IMR-90 (cell line): ENCODE results near the gene AFDN. TPM values are rescaled to one million over a fixed set of nuclear protein-coding genes. Genes with fewer than 3 reads are reported as not detected.

Source experiments
- ATAC-seq: fragments of 200-7000 bp; cut with Tn5 transposase; 2 replicates; pipeline ENCODE4 v1.9.1; 2020; ENCODE audit warnings: low read depth, mild to moderate bottlenecking, moderate library complexity
- BruUV-seq: library from RNA; stranded (reverse); fragments of 400-500 nt; replicated peaks from 2 replicates; lab custom pipeline; 2021; lab: Mats Ljungman, UMichigan
- CTCF ChIA-PET: fragments of 300-600 bp; formaldehyde crosslinking; extraction: SDS; loops from one replicate; lab custom pipeline; 2021; ENCODE audit warnings: antibody characterized with exemption; lab: Yijun Ruan, JAX
- POLR2A ChIA-PET: fragments of 300-600 bp; sonication (Branson Sonifier 250); formaldehyde crosslinking; loops from one replicate; lab custom pipeline; 2022; ENCODE audit warnings: antibody characterized with exemption; ENCODE audit not compliant: unreplicated experiment; lab: Charles Lee
- DNase-seq: peaks from one replicate; pipeline ENCODE4 v3.0.0; 2013
- H2AFZ ChIP-seq: replicated peaks from 2 replicates; pipeline ENCODE3; 2013; ENCODE audit warnings: low read length, mild to moderate bottlenecking; ENCODE audit not compliant: poor library complexity
- H2AK5ac ChIP-seq: 2 replicates; pipeline ENCODE4 v1.6.1; 2013; ENCODE audit warnings: low read depth, low read length, inconsistent platforms
- H2AK9ac ChIP-seq: replicated peaks from 2 replicates; pipeline ENCODE3; 2013; ENCODE audit warnings: mild to moderate bottlenecking, low read depth, low read length, moderate library complexity; ENCODE audit not compliant: poor library complexity
- H2BK120ac ChIP-seq: 2 replicates; pipeline ENCODE4 v1.6.1; 2013; ENCODE audit warnings: low read depth, low read length, inconsistent platforms
- H2BK15ac ChIP-seq: 3 replicates; pipeline ENCODE4 v1.6.1; 2013; ENCODE audit warnings: low read depth, low read length, inconsistent platforms
- H2BK20ac ChIP-seq: 2 replicates; pipeline ENCODE4 v1.6.1; 2013; ENCODE audit warnings: low read depth, mild to moderate bottlenecking, inconsistent platforms, low read length, moderate library complexity
- H2BK5ac ChIP-seq: 2 replicates; pipeline ENCODE4 v1.6.1; 2013; ENCODE audit warnings: mild to moderate bottlenecking, low read depth, low read length, inconsistent platforms; ENCODE audit not compliant: poor library complexity, severe bottlenecking
- H3K14ac ChIP-seq: replicated peaks from 2 replicates; pipeline ENCODE4 v1.6.1; 2013; ENCODE audit warnings: low read depth, low read length, inconsistent platforms
- H3K18ac ChIP-seq: 2 replicates; pipeline ENCODE4 v1.6.1; 2013; ENCODE audit warnings: low read depth, low read length, control low read depth
- H3K23ac ChIP-seq: 2 replicates; pipeline ENCODE4 v1.6.1; 2013; ENCODE audit warnings: low read depth, low read length, inconsistent platforms
- H3K27ac ChIP-seq: 2 replicates; pipeline ENCODE4 v1.5.1; 2013; ENCODE audit warnings: mild to moderate bottlenecking, control low read depth, low read length; ENCODE audit not compliant: insufficient read depth
- H3K27me3 ChIP-seq: 2 replicates; pipeline ENCODE4 v1.6.1; 2013; ENCODE audit warnings: low read length; ENCODE audit not compliant: control insufficient read depth, insufficient read depth
- H3K36me3 ChIP-seq: 2 replicates; pipeline ENCODE4 v1.6.1; 2013; ENCODE audit warnings: low read length, mixed read lengths; ENCODE audit not compliant: control insufficient read depth, insufficient read depth
- H3K4ac ChIP-seq: 2 replicates; pipeline ENCODE4 v1.6.1; 2013; ENCODE audit warnings: low read depth, low read length, inconsistent platforms
- H3K4me1 ChIP-seq: 2 replicates; pipeline ENCODE4 v1.6.1; 2013; ENCODE audit warnings: low read length, mixed read lengths; ENCODE audit not compliant: control insufficient read depth, insufficient read depth
- H3K4me2 ChIP-seq: 2 replicates; pipeline ENCODE4 v1.6.1; 2013; ENCODE audit warnings: low read depth, mild to moderate bottlenecking, control low read depth, low read length, moderate library complexity
- H3K4me3 ChIP-seq: 2 replicates; pipeline ENCODE4 v1.5.1; 2013; ENCODE audit warnings: low read depth, mild to moderate bottlenecking, control low read depth, low read length, moderate library complexity; ENCODE audit not compliant: insufficient read depth
- H3K56ac ChIP-seq: 2 replicates; pipeline ENCODE4 v1.6.1; 2013; ENCODE audit warnings: low read length, inconsistent platforms; ENCODE audit not compliant: insufficient read depth; ENCODE audit errors: extremely low read depth
- H3K79me1 ChIP-seq, 2 experiments: 2 replicates each; pipeline ENCODE4 v1.6.1; 2013; ENCODE audit warnings: low read length in 2 of 2, inconsistent platforms in 1 of 2, low read depth in 1 of 2
- H3K9ac ChIP-seq: 2 replicates; pipeline ENCODE4 v1.6.1; 2013; ENCODE audit warnings: low read depth, low read length, control low read depth
- H3K9me1 ChIP-seq: 2 replicates; pipeline ENCODE4 v1.6.1; 2013; ENCODE audit warnings: low read length, inconsistent platforms; ENCODE audit not compliant: insufficient read depth
- H3K9me3 ChIP-seq: 2 replicates; pipeline ENCODE4 v1.6.1; 2013; ENCODE audit warnings: low read length; ENCODE audit not compliant: control insufficient read depth, insufficient read depth
- H4K20me1 ChIP-seq: 2 replicates; pipeline ENCODE4 v1.6.1; 2013; ENCODE audit warnings: low read length, inconsistent platforms; ENCODE audit not compliant: insufficient read depth
- H4K5ac ChIP-seq: 2 replicates; pipeline ENCODE4 v1.6.1; 2013; ENCODE audit warnings: mild to moderate bottlenecking, low read depth, low read length, control low read depth
- H4K8ac ChIP-seq, 2 experiments: 2 replicates each; pipeline ENCODE4 v1.6.1; 2013; ENCODE audit warnings: low read depth in 2 of 2, low read length in 2 of 2, control low read depth in 1 of 2, inconsistent platforms in 1 of 2
- H4K91ac ChIP-seq: 2 replicates; pipeline ENCODE4 v1.6.1; 2013; ENCODE audit warnings: low read depth, low read length, inconsistent platforms; ENCODE audit not compliant: insufficient read depth
- BHLHE40 ChIP-seq: fragments of 150-350 bp; IDR thresholded peaks from 2 replicates; pipeline ENCODE4 v1.6.1; 2016; ENCODE audit warnings: mild to moderate bottlenecking, low read depth, low read length
- CEBPB ChIP-seq: IDR thresholded peaks from 2 replicates; pipeline ENCODE4 v1.6.1; 2012; ENCODE audit warnings: low read depth, low read length, improper control_type of control experiment
- CHD1 ChIP-seq: IDR thresholded peaks from 2 replicates; pipeline ENCODE4 v1.6.1; 2012; ENCODE audit warnings: low read depth, low read length, improper control_type of control experiment
- CTCF ChIP-seq: conservative IDR thresholded peaks from 2 replicates; pipeline ENCODE4 v1.5.1; 2012; ENCODE audit warnings: mild to moderate bottlenecking, low read depth, low read length, improper control_type of control experiment
- ELK1 ChIP-seq: fragments of 150-350 bp; IDR thresholded peaks from 2 replicates; pipeline ENCODE4 v1.6.1; 2016; ENCODE audit warnings: low read depth, mild to moderate bottlenecking, low read length, moderate library complexity, borderline replicate concordance
- FOS ChIP-seq: fragments of 150-350 bp; IDR thresholded peaks from 2 replicates; pipeline ENCODE4 v1.6.1; 2016; ENCODE audit warnings: low read depth, low read length
- MAFK ChIP-seq: IDR thresholded peaks from 2 replicates; pipeline ENCODE4 v1.6.1; 2012; ENCODE audit warnings: low read depth, low read length, improper control_type of control experiment
- MAZ ChIP-seq: IDR thresholded peaks from 2 replicates; pipeline ENCODE4 v1.6.1; 2012; ENCODE audit warnings: low read depth, mild to moderate bottlenecking, low read length, improper control_type of control experiment, moderate library complexity, borderline replicate concordance
- MXI1 ChIP-seq: IDR thresholded peaks from 2 replicates; pipeline ENCODE4 v1.6.1; 2012; ENCODE audit warnings: low read depth, mild to moderate bottlenecking, low read length, moderate library complexity, borderline replicate concordance
- NFE2L2 ChIP-seq: fragments of 150-350 bp; IDR thresholded peaks from 2 replicates; pipeline ENCODE4 v1.6.1; 2016; ENCODE audit warnings: low read depth, mild to moderate bottlenecking, low read length
- POLR2A ChIP-seq: IDR thresholded peaks from 2 replicates; pipeline ENCODE4 v1.6.1; 2012; ENCODE audit warnings: mild to moderate bottlenecking, low read depth, low read length
- RAD21 ChIP-seq: IDR thresholded peaks from 2 replicates; pipeline ENCODE4 v1.6.1; 2012; ENCODE audit warnings: low read length, improper control_type of control experiment
- RCOR1 ChIP-seq: IDR thresholded peaks from 2 replicates; pipeline ENCODE4 v1.6.1; 2012; ENCODE audit warnings: mild to moderate bottlenecking, low read length, improper control_type of control experiment; ENCODE audit not compliant: insufficient replicate concordance
- RFX5 ChIP-seq: IDR thresholded peaks from 2 replicates; pipeline ENCODE4 v1.8.0; 2012; ENCODE audit warnings: low read depth, mild to moderate bottlenecking, low read length, moderate library complexity
- SMC3 ChIP-seq: fragments of 150-350 bp; IDR thresholded peaks from 2 replicates; pipeline ENCODE4 v1.6.1; 2016; ENCODE audit warnings: low read depth, mild to moderate bottlenecking, antibody characterized with exemption, low read length, moderate library complexity
- USF2 ChIP-seq: fragments of 150-350 bp; IDR thresholded peaks from 2 replicates; pipeline ENCODE4 v1.6.1; 2017; ENCODE audit warnings: mild to moderate bottlenecking, antibody characterized with exemption, low read length, low read depth
- WGBS, 2 experiments: methylation state at CpG; one replicate each; pipeline versions ENCODE4 v1.1.5 to v1.1.7; 2013; ENCODE audit warnings: missing lambda C conversion rate in 2 of 2; ENCODE audit not compliant: insufficient read length in 1 of 2; ENCODE audit errors: extremely low coverage in 2 of 2; 5-methylcytosine and 5-hydroxymethylcytosine counted together
- dilution Hi-C: fragments of 300-500 bp; cut with HindIII; formaldehyde crosslinking; loops from one replicate; pipeline ENCODE4 v1.14.3; 2018; ENCODE audit warnings: low sequenced_read_pairs; ENCODE audit not compliant: unreplicated experiment
- in situ Hi-C: fragments of 300-500 bp; cut with MboI; formaldehyde crosslinking; loops from 3 replicates; pipeline ENCODE4 v1.14.3; 2019; ENCODE audit warnings: low sequenced_read_pairs, inconsistent platforms, mixed read lengths
- intact Hi-C: fragments of 100-400 bp; cut with micrococcal nuclease; formaldehyde crosslinking; loops from 2 replicates; pipeline ENCODE4 v1.10.0; 2022
- polyA plus RNA-seq, 3 experiments: library from polyadenylated mRNA; depleted of rRNA; stranded (reverse); fragments of >200 nt; gene quantifications; 2 replicates each; pipeline ENCODE4 v1.2.3, GENCODE V29; 2012; ENCODE audit warnings: low replicate concordance in 1 of 3
- total RNA-seq: library from RNA; depleted of rRNA; stranded (reverse); fragments of >200 nt; gene quantifications from 2 replicates; pipeline ENCODE4 v1.2.3, GENCODE V29; 2012

AFDN gene
- total and polyA plus RNA-seq, 2 of the 4 experiments (the other 2 are of a cell fraction) = 11.6 to 20.8 TPM

- H3K4me2 ChIP-seq = no peak overlapping the region
- ATAC-seq = no peak
- H3K4me3 ChIP-seq = no peak overlapping the region
- no peak overlapping the region for H3K27ac ChIP-seq
- TF ChIP-seq CEBPB (no peak), MAFK (no peak), FOS (no peak), NFE2L2 (no peak), MAZ (no peak), SMC3 (no peak), RCOR1 (no peak), CHD1 (no peak), RAD21 (no peak), MXI1 (no peak), BHLHE40 (no peak), RFX5 (no peak), POLR2A (no peak), CTCF (no peak), USF2 (no peak), ELK1 (no peak)
- no peaks in the 10 kb centered on the region for H4K20me1 ChIP-seq
- no peaks in the 10 kb centered on the region for H3K9me1 ChIP-seq
- ChIA-PET POLR2A (no interaction called here), CTCF (no interaction called here)
- 93% methylated on average over 8 of the region's 14 CpGs; no CpG with 5 or more reads in 1 of the 2 experiments for WGBS, 2 experiments
- dilution Hi-C loops (no loop called here), intact Hi-C loops (no loop called here), in situ Hi-C loops (loop anchor here (25.0 kb wide), 1 partner anchor 969 kb away; no protein-coding TSS in a partner anchor)
- H2AK5ac ChIP-seq = no peak overlapping the region
- H4K5ac ChIP-seq = no peak overlapping the region
- H4K8ac ChIP-seq = no peak overlapping the region
- no peaks in the 10 kb centered on the region for H3K9me3 ChIP-seq
- H4K91ac ChIP-seq = no peak overlapping the region
- H3K79me1 ChIP-seq = no peaks in the 10 kb centered on the region
- no peak overlapping the region for H2BK120ac ChIP-seq
- no peak overlapping the region for H3K56ac ChIP-seq
- no peaks in the 10 kb centered on the region for H3K27me3 ChIP-seq
- H2BK5ac ChIP-seq = no peak overlapping the region
- peaks cover 21% of the 10 kb centered on the region for H3K36me3 ChIP-seq
- H3K4ac ChIP-seq = no peak overlapping the region
- DNase-seq = no peak
- H3K18ac ChIP-seq = no peak overlapping the region
- H2BK20ac ChIP-seq = no peak overlapping the region
- H3K4me1 ChIP-seq = no peaks in the 10 kb centered on the region
- no peak overlapping the region for H2AFZ ChIP-seq
- no peak overlapping the region for H3K14ac ChIP-seq
- BruUV-seq = no TSS peak
- no peak overlapping the region for H3K9ac ChIP-seq
- no peak overlapping the region for H2BK15ac ChIP-seq
- no peak overlapping the region for H3K23ac ChIP-seq
- H2AK9ac ChIP-seq = no peak overlapping the region
Measured at GRCh38 chr6:167918548-167919278, 92.0 kb downstream of the AFDN start.
